Stomach (tissue), 9 donors: ENCODE data around the gene NWD2. TPM values are rescaled to one million over a fixed set of nuclear protein-coding genes. Genes with fewer than 3 reads are reported as not detected.

ENCODE experiments used
- DNase-seq, 2 donors: peaks; one replicate each; pipeline versions ENCODE4 v3.0.0 to v3.0.0-alpha.2; 2013 to 2019
- H3K27ac ChIP-seq, 5 donors: fragments of 200-600 bp in 4 of 5; sonication (generic) in 4 of 5; one replicate each; pipeline ENCODE4 v1.5.1; 2013 to 2019; ENCODE audit warnings: mild to moderate bottlenecking in 1 of 5, moderate library complexity in 1 of 5
- H3K27me3 ChIP-seq, 3 donors: fragments of 200-600 bp; sonication (generic); one replicate each; pipeline ENCODE4 v1.5.1; 2017 to 2019; ENCODE audit warnings: mixed run types in 1 of 3
- H3K36me3 ChIP-seq, 4 donors: fragments of 200-600 bp; sonication (generic); 1 replicate in 3 of 4; 2 replicates in 1 of 4; pipeline ENCODE4 v1.5.1; 2016 to 2019
- H3K4me1 ChIP-seq, 4 donors: fragments of 200-600 bp; sonication (generic); one replicate each; pipeline ENCODE4 v1.5.1; 2016 to 2019
- H3K4me3 ChIP-seq, 4 donors: fragments of 200-600 bp; sonication (generic) in 3 of 4; one replicate each; pipeline ENCODE4 v1.5.1; 2016 to 2019; ENCODE audit warnings: mild to moderate bottlenecking in 1 of 4
- H3K9me3 ChIP-seq, 4 donors: fragments of 200-600 bp; sonication (generic); one replicate each; pipeline ENCODE4 v1.5.1; 2016 to 2019
- CTCF ChIP-seq, 7 experiments: fragments of 450-650 bp in 4 of 7; fragments of 200-600 bp in 3 of 7; sonication (generic) in 3 of 7; IDR thresholded peaks; one replicate each; pipeline ENCODE4 v1.5.1; 2016 to 2019; ENCODE audit warnings: antibody characterized with exemption in 7 of 7, control low read depth in 2 of 7, mild to moderate bottlenecking in 1 of 7
- EP300 ChIP-seq: sonication (generic); formaldehyde crosslinking; IDR thresholded peaks from one replicate; pipeline ENCODE4 v1.6.1; 2017; ENCODE audit warnings: antibody characterized with exemption
- POLR2A ChIP-seq, 4 donors: fragments of 450-650 bp; IDR thresholded peaks; one replicate each; pipeline ENCODE4 v1.6.1; 2016; ENCODE audit warnings: antibody characterized with exemption in 4 of 4, control low read depth in 2 of 4, mild to moderate bottlenecking in 1 of 4, moderate library complexity in 1 of 4
- POLR2AphosphoS5 ChIP-seq, 3 donors: sonication (generic); formaldehyde crosslinking; IDR thresholded peaks; one replicate each; pipeline ENCODE4 v1.6.1; 2016; ENCODE audit warnings: antibody characterized with exemption in 3 of 3
- WGBS, 5 donors: extraction: QIAGEN DNeasy Blood & Tissue Kit in 3 of 5; methylation state at CpG; one replicate each; pipeline versions ENCODE4 v1.1.5 to v1.1.7; 2013 to 2018; 5-methylcytosine and 5-hydroxymethylcytosine counted together
- intact Hi-C: fragments of 100-400 bp; cut with DNase I; formaldehyde crosslinking; loops from one replicate; pipeline ENCODE4 v1.15.1; 2023; ENCODE audit warnings: low total_unique reads
- polyA plus RNA-seq, 3 donors: library from polyadenylated mRNA; stranded (reverse); fragments of 200-250 nt; gene quantifications; one replicate each; pipeline ENCODE4 v1.2.3, GENCODE V29; 2013
- total RNA-seq, 5 donors: library from RNA; depleted of rRNA; stranded (reverse); fragments of >200 nt; gene quantifications; one replicate each; pipeline versions ENCODE4 v1.1.0 to v1.2.3, GENCODE V29; 2014 to 2016
- donor health status: healthy with polysubstance abuse.
- donor health status: Bipolar disorder and iron deficiency.
- donor health status: healthy.

The NWD2 gene
- total and polyA plus RNA-seq, 8 donors: under 0.01 to 1.5 (median 0.05) TPM; not detected in 5

GRCh38 chr4:37439809-37440474 is 195.4 kb downstream of the NWD2 start:
- Histone ChIP-seq H3K27me3 (no peaks in the 10 kb centered on the region), H3K4me3 (no peak overlapping the region), H3K36me3 (no peaks in the 10 kb centered on the region), H3K27ac (no peak overlapping the region), H3K9me3 (no peaks in the 10 kb centered on the region), H3K4me1 (no peaks in the 10 kb centered on the region)
- no peak for DNase-seq
- 58 to 76% (median 64%) methylated on average over 5 of the region's 5 CpGs for WGBS, 5 donors
- no peak for TF ChIP-seq CTCF (IDR thresholded peaks at IDR 0.05)
- TF ChIP-seq POLR2A (IDR thresholded peaks at IDR 0.05): no peak
- no peak for TF ChIP-seq EP300
- no peak for TF ChIP-seq POLR2AphosphoS5 (IDR thresholded peaks at IDR 0.05)
- intact Hi-C loops: no loop called here

GRCh38 chr4:37440501-37440900 is 196.0 kb downstream of the NWD2 start:
- TF ChIP-seq CTCF (IDR thresholded peaks at IDR 0.05): no peak
- no peak for TF ChIP-seq POLR2A (IDR thresholded peaks at IDR 0.05)
- H3K9me3 ChIP-seq: no peaks in the 10 kb centered on the region
- intact Hi-C loops: no loop called here
- no peak overlapping the region for H3K4me3 ChIP-seq
- H3K27ac ChIP-seq: no peak overlapping the region
- WGBS, 5 donors: 62 to 94% (median 66%) methylated on average over 2 of the region's 2 CpGs
- no peak for DNase-seq
- no peaks in the 10 kb centered on the region for H3K36me3 ChIP-seq
- no peaks in the 10 kb centered on the region for H3K27me3 ChIP-seq
- no peaks in the 10 kb centered on the region for H3K4me1 ChIP-seq

- intact Hi-C loops: no loop called here
- 70 to 84% (median 82%) methylated on average over 9 of the region's 9 CpGs for WGBS, 5 donors
- Histone ChIP-seq H3K9me3 (no peaks in the 10 kb centered on the region), H3K36me3 (no peaks in the 10 kb centered on the region), H3K4me3 (no peak overlapping the region), H3K4me1 (no peaks in the 10 kb centered on the region), H3K27me3 (no peaks in the 10 kb centered on the region), H3K27ac (no peak overlapping the region)
- TF ChIP-seq EP300 (no peak), CTCF (IDR thresholded peaks at IDR 0.05) (no peak), POLR2AphosphoS5 (IDR thresholded peaks at IDR 0.05) (no peak), POLR2A (IDR thresholded peaks at IDR 0.05) (no peak)
- no peak for DNase-seq
Observed at GRCh38 chr4:37441231-37442061, 196.9 kb downstream of the NWD2 start.

- TF ChIP-seq POLR2A (IDR thresholded peaks at IDR 0.05): no peak
- no peak for TF ChIP-seq CTCF (IDR thresholded peaks at IDR 0.05)
- no peak for TF ChIP-seq POLR2AphosphoS5 (IDR thresholded peaks at IDR 0.05)
- TF ChIP-seq EP300: no peak
- H3K27me3 ChIP-seq: no peaks in the 10 kb centered on the region
- no peaks in the 10 kb centered on the region for H3K36me3 ChIP-seq
- no peak overlapping the region for H3K27ac ChIP-seq
- H3K9me3 ChIP-seq: no peaks in the 10 kb centered on the region
- DNase-seq: no peak
- no peaks in the 10 kb centered on the region for H3K4me1 ChIP-seq
- 16 to 28% (median 27%) methylated on average over 1 of the region's 1 CpG for WGBS, 5 donors
- no peak overlapping the region for H3K4me3 ChIP-seq
- intact Hi-C loops: no loop called here
Observed at GRCh38 chr4:37442062-37442323, 197.4 kb downstream of the NWD2 start.
